ENCODE data around the gene MAGED4B. TPM values are rescaled to one million over a fixed set of nuclear protein-coding genes. Genes with fewer than 3 reads are reported as not detected.
"Not testable (repeated sequence)": the region's sequence is repeated elsewhere in the genome, so short reads cannot be mapped to it uniquely, and the experiment has no call there.

Gene MAGED4B, protein sequence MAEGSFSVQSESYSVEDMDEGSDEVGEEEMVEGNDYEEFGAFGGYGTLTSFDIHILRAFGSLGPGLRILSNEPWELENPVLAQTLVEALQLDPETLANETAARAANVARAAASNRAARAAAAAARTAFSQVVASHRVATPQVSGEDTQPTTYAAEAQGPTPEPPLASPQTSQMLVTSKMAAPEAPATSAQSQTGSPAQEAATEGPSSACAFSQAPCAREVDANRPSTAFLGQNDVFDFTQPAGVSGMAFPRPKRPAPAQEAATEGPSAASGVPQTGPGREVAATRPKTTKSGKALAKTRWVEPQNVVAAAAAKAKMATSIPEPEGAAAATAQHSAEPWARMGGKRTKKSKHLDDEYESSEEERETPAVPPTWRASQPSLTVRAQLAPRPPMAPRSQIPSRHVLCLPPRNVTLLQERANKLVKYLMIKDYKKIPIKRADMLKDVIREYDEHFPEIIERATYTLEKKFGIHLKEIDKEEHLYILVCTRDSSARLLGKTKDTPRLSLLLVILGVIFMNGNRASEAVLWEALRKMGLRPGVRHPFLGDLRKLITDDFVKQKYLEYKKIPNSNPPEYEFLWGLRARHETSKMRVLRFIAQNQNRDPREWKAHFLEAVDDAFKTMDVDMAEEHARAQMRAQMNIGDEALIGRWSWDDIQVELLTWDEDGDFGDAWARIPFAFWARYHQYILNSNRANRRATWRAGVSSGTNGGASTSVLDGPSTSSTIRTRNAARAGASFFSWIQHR
- 95.1 TPM for polyA plus RNA-seq (2013, experiment 1 of 2; ENCODE audit: insufficient read length)
- polyA plus RNA-seq (2013, experiment 2 of 2; ENCODE audit: insufficient read length) = 104 TPM

DNA sequence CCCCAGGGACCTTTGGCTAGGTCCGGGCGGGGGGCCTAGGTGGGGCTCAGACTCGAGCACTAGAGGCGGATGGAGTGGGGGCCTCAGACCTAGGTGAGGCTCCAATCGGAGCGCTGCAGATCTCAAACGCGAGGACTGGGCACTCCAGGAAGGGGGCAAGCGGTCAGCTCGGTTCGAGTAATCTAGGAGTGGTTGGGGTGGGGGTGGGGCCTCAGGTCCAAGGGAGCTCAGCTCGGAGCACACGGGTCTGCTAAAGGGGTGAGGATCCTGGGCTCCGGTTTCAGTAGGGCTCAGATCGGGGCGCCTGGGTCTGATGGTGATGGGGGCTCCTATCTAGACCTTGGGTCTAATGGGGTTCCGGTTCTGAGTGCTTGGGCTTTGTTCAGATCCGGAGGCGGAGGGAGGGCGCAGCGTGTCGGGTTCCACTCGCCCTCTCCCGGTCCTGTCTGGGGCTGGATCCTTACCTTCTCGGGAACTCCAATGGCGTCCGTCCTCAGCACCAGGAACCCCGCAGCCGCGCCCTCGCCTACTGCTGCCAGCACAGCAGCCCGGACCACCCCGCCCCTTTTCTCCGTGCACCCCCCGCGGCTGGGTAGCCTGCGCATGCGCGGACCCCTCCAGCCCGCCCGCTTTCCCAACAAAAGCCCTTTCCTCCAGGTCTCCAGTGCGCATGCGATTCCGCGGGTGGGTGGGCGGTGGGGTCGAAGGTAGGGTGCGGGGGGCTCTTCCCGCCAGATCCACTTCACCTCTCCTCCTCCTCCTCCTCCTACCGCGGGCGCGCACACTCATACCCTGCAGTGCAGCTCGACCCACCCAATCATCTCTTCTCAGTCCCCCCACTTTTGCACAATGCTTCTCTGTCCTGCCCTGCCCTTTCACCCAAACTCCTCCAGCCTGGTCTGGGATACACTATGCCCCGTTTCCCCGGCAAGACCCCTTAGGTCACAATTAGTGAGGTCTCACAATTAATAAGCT lies at the start of gene MAGED4B:
TSS of gene MAGED4B (minus strand) at position 518 of the 975 bp plus-strand sequence. CDS start 1,011 bp downstream, outside the sequence.
- not testable (repeated sequence) for DNase-seq

DNA sequence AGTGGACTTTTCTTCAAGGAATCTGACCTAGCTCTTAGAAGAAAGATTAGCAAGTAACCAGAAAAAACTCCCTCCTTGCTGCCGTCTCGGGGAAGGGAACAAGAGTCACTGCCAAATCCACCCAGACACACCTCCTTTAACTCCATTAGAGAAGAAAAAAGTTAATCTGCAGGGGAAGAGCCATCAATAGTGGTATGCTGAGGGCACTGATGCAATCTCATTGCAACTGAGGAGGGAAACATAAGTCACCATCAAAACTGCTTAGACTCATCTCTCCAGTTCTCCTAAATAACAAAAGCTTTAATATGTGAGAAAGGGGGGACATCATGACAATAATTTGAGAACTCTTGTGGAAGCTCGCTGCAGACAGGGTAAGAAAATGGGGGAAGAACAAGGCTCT lies 49.3 kb upstream of the MAGED4B start:
- peak; percentile 0 for DNase-seq

DNA sequence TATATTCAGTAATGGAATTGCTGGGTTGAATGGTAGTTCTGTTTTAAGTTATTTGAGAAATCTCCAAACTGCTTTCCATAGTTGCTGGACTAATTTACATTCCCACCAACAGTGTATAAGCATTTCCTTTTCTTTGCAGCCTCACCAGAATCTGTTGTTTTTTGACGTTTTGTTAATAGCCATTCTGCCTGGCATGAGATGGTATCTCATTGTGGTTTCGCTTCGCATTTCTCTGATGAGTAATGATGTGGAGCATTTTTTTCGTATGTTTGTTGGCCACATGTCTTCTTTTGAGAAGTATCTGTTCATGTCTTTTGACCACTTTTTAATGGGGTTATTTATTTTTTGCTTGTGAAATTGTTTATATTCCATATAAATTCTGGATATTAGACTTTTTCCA lies 13.6 kb upstream of the MAGED4B start:
- DNase-seq = peak; percentile 13

DNA sequence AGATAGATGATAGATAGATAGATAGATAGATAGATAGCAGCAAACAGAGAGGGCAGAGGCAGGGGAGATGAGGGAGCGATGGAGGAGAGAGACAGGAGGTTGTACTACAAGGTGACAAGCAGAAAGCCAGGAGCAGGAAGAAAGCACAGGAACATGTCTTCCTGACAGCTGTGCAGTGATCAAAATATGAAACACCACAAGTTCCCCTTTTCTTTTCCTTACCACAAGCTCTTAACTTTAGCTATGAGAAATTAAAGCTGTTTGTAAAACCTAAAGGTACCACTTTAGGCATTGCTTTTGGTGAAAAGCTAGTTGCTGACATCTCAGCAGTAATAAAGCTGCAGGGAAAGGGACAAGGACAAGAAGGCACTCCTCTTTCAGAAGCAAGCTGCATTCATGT lies 9.1 kb upstream of the MAGED4B start:
- DNase-seq = no peak

DNA sequence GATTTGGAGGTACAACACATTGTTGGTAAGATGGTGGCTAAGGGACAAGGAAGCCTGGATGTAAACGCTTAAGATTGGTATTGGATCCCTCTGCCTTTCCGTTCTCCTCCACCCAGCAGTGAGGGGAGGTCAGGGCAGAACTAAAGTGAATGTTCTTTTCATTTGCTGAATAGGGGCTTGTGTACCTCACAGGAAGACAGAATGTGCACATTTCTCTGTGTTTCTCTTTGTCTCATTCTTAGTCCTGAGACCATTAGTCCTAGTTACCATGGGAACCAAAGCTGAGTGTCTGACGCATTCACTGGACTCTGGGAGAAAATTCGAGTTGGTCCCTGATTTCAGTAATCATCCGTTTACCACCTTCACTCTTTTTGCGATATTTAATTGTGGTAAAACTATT lies 26.7 kb downstream of the MAGED4B start:
- not testable (repeated sequence) for DNase-seq

DNA sequence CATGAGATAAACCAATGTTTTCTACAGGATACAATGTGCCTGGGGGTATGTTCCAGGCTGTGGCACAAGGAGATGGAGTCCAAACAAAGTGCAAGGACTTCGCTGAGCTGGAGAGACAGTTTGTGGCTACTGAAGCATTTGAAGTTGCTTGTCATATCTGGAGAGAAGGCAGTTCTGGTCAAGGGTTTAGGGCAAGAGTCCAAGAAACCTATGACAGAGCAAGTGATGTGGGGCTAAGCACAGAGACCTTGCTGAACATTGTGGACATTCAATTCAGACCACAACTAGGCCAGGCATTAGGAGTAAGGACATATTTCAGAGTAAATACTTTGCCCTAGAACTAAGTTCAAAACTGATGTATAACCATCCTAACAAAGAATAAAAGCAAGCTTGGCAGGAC lies 34.8 kb downstream of the MAGED4B start:
- DNase-seq = no peak

DNA sequence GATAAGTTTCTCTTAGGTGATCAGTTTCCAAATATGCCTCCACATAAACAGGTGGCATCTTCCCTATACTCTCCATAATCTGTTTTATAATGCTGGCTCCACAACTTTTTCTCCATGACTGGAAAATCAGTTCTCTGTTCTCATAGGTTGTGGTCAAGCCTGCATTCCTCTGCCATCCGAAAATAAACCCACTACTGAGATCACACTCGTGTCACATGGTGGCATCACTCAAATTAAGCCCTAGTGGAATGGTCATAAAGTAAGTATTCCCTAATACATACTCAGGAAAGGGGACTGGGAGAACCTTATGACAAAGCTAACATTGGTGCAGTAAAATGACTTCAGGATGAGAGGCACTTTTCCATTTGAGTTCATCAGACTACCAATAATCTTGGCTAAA lies 37.6 kb downstream of the MAGED4B start:
- no peak for DNase-seq

DNA sequence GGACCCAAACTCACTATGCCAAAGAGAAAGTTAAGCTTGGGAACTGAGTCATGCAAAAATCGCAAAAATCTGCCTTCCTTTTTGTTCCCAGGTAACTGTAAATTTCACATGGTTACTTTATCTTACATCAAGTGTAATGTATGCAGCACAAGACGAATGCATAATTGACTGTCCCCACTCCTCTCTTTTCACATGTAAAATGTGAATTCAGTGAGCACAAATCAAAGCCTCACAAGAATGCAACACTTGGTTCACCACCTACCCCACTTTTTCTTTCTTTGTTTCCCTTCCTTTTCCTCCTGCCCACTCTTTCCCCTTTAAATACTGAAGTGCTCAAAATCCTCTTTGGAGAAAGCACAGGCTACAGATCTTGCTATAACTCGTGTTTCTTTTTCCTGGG lies 53.2 kb downstream of the MAGED4B start:
- DNase-seq = no peak

Data from fibroblast of skin of abdomen (primary cell).